Activated naive CD8-positive, alpha-beta T cell treated with anti-CD3 and anti-CD28 coated beads, Interleukin-2, amount 10 ng/mL, durations not matched to agents 7 days and 5 days (primary cell): ENCODE data around the gene HOMEZ. TPM values are rescaled to one million over a fixed set of nuclear protein-coding genes. Genes with fewer than 3 reads are reported as not detected.
"Not testable (repeated sequence)": the region's sequence is repeated elsewhere in the genome, so short reads cannot be mapped to it uniquely, and the experiment has no call there.

Source experiments
- ATAC-seq: fragments of 150-1000 bp; cut with Tn5 transposase; one replicate; pipeline ENCODE4 v1.10.0; 2021; ENCODE audit warnings: low read depth, moderate library complexity
- POLR2A ChIA-PET: fragments of 350-600 bp; sonication (Branson Sonifier 250); formaldehyde crosslinking; loops from one replicate; lab custom pipeline; 2021; ENCODE audit warnings: antibody characterized with exemption; lab: Charles Lee
- DNase-seq: peaks from one replicate; pipeline ENCODE4 v3.0.0; 2021
- H3K27ac Mint-ChIP-seq: one replicate; pipeline ENCODE4 v1.8.0; 2022; ENCODE audit warnings: mild to moderate bottlenecking, mixed read lengths
- H3K27me3 Mint-ChIP-seq: one replicate; pipeline ENCODE4 v1.8.0; 2022; ENCODE audit warnings: mild to moderate bottlenecking, moderate library complexity, mixed read lengths
- H3K36me3 Mint-ChIP-seq: one replicate; pipeline ENCODE4 v1.8.0; 2021; ENCODE audit warnings: mild to moderate bottlenecking, mixed read lengths
- H3K4me1 Mint-ChIP-seq: one replicate; pipeline ENCODE4 v1.8.0; 2021; ENCODE audit warnings: mixed read lengths
- H3K4me3 Mint-ChIP-seq: one replicate; pipeline ENCODE4 v1.8.0; 2022; ENCODE audit warnings: mild to moderate bottlenecking, moderate library complexity, mixed read lengths
- H3K9me3 Mint-ChIP-seq: one replicate; pipeline ENCODE4 v1.8.0; 2021; ENCODE audit warnings: mixed read lengths
- total RNA-seq, 2 experiments: library from RNA; stranded (reverse); gene quantifications; one replicate each; pipeline ENCODE4 v1.2.3, GENCODE V29; 2021

Gene HOMEZ
- total RNA-seq, 2 experiments from 2014 or later, result 11.8 to 12.8 TPM

DNA sequence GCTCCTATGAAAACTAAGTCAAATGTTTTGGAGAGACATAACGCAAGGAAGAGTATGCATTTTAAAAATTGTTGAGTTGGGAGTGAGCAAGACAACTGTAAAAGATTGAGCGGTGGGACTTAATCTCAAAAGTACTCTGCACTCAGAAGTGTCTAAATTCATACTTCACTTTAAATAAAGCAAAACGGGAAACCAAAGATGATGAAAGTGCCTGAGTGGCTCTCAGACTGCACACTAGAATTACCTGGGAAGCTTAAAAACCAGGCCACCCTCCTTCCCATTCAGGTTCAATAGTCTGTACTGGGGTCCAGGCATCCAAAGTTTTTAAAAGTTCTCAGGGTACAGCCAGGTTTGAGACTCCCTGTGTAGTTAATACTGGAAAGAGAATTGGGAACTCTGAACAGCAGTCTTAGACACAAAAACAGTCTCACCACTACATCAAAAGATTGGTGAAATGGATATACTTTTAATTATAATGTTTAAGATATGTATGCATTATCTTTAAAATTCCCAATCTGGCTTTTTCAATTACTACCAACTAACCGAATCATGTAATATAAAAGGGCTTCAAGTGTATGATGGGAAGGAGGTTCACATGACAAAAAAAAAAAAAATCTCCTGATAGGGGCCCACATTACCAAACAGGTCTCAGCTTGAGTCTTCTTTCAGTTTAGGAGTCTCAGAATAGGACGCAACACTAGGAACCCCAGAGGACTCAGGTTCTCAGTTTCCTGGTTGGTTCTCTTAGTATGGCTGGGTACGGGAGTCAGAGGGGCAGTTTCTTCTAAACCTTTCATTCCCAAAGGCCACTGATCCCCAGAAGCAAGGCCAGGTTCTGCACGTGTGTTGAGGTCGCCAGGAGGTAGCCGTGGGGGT lies 1.0 kb downstream of the HOMEZ start:
- Mint-ChIP-seq H3K4me3 (peak overlapping the region; percentile 93), H3K36me3 (peaks cover 3% of the 10 kb centered on the region), H3K4me1 (peaks cover 16% of the 10 kb centered on the region), H3K9me3 (no peaks in the 10 kb centered on the region), H3K27ac (peak overlapping the region; percentile 88), H3K27me3 (no peaks in the 10 kb centered on the region)
- POLR2A ChIA-PET, result interaction anchor here (2.5 to 3.5 kb wide), 2 partner anchors 18 to 37 kb away, joined by 14 to 26 read pairs; partner anchors contain the start of genes PABPN1 and PPP1R3E
- ATAC-seq (no peak), DNase-seq (no peak)

DNA sequence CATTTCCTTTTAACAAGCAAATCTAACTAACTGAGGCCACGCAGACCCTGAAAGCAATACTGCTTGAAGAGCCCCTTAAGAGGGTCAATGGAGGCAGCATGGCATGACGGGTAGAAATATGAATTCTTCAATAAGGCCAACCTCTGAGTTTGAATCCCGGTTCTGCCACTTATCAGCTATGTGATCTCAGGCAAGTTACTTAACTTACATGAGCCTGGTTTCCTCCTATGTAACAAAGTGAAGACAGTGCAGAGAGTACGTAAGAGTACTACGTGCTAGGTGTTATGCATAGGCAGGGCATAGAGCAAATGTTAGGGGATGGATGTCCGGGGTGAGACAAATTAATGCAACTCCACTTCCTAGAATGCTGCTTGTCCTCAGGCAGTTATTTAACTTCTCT lies 4.7 kb downstream of the HOMEZ start:
- Mint-ChIP-seq H3K36me3 (peaks cover 3% of the 10 kb centered on the region), H3K27me3 (no peaks in the 10 kb centered on the region), H3K4me1 (peaks cover 14% of the 10 kb centered on the region), H3K9me3 (no peaks in the 10 kb centered on the region), H3K4me3 (no peak overlapping the region), H3K27ac (no peak overlapping the region)
- ATAC-seq, result no peak
- DNase-seq, result no peak
- POLR2A ChIA-PET, result no interaction called here

DNA sequence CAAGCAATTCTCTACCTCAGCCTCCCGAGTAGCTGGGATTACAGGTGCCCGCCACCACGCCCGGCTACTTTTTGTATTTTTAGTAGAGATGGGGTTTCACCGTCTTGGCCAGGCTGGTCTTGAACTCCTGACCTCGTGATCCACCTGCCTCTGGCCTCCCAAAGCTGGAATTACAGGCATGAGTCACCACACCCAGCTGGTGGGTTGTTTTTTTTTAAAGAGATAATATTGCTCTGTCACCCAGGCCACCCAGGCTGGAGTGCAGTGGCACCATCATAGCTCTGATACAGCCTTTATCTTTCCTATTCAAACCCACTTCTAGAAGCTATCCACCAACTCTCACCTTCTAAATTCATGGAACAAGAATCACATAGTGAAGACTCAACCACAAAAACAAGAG lies 8.0 kb downstream of the HOMEZ start:
- POLR2A ChIA-PET, H3K36me3 Mint-ChIP-seq, H3K4me1 Mint-ChIP-seq, H3K27me3 Mint-ChIP-seq, H3K9me3 Mint-ChIP-seq, DNase-seq, H3K27ac Mint-ChIP-seq, H3K4me3 Mint-ChIP-seq, ATAC-seq: not testable (repeated sequence)

GRCh38 chr14:23277189-23277588 lies 8.7 kb downstream of the HOMEZ start:
- POLR2A ChIA-PET, result no interaction called here
- no peaks in the 10 kb centered on the region for H3K27me3 Mint-ChIP-seq
- peaks cover 3% of the 10 kb centered on the region for H3K4me1 Mint-ChIP-seq
- no peak overlapping the region for H3K27ac Mint-ChIP-seq
- no peak for DNase-seq
- ATAC-seq, result no peak
- peaks cover 3% of the 10 kb centered on the region for H3K36me3 Mint-ChIP-seq
- no peaks in the 10 kb centered on the region for H3K9me3 Mint-ChIP-seq
- H3K4me3 Mint-ChIP-seq, result no peak overlapping the region

DNA sequence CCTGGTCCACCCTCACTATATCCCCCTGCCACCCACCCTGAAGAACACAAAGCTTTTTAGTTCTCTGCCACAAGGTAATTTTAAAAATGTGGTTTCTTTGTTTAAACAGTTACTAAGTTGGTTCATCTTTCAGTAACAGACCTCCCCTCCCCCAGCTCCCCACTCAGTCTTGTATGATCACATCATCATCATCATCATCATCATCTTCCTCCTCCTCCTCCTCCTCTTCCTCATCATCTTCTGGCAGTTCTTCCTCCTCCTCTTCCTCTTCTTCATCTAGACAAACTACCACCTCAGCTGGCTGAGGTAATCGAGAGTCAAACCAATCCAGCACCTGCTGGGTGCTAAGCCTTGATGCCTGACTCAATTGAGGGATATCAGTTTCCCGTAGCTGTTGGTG lies 10.5 kb downstream of the HOMEZ start:
- H3K4me1 Mint-ChIP-seq, result peaks cover 3% of the 10 kb centered on the region
- DNase-seq (no peak), ATAC-seq (no peak)
- no peak overlapping the region for H3K4me3 Mint-ChIP-seq
- peaks cover 3% of the 10 kb centered on the region for H3K36me3 Mint-ChIP-seq
- no peak overlapping the region for H3K27ac Mint-ChIP-seq
- POLR2A ChIA-PET, result no interaction called here
- no peaks in the 10 kb centered on the region for H3K9me3 Mint-ChIP-seq
- no peaks in the 10 kb centered on the region for H3K27me3 Mint-ChIP-seq

- no peaks in the 10 kb centered on the region for H3K4me1 Mint-ChIP-seq
- POLR2A ChIA-PET, result no interaction called here
- no peak overlapping the region for H3K4me3 Mint-ChIP-seq
- ATAC-seq (no peak), DNase-seq (no peak)
- H3K9me3 Mint-ChIP-seq, result no peaks in the 10 kb centered on the region
- H3K27ac Mint-ChIP-seq, result no peak overlapping the region
- no peaks in the 10 kb centered on the region for H3K36me3 Mint-ChIP-seq
- H3K27me3 Mint-ChIP-seq, result peaks cover 10% of the 10 kb centered on the region
Measured at GRCh38 chr14:23269193-23269592, 16.7 kb downstream of the HOMEZ start.

DNA sequence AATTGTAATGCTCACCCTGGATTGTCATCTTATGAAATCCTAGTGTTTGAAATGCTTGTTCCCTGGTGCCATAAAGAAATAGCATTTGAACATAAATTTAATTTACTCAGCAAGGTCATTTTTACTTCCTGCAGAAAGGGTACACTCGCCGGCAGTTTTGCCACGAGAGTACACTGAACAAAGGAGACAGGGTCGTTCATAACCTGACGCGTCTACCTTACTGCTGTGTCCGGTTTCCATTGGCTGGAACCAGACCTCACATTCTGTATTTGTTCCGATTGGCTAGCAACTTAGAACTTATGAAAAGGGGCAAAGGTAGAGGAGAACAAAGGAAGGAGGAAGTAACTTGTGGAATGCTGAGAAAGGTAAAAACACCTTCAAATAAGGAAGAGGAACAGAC lies 25.1 kb downstream of the HOMEZ start:
- peaks cover 49% of the 10 kb centered on the region for H3K27me3 Mint-ChIP-seq
- H3K36me3 Mint-ChIP-seq, H3K4me3 Mint-ChIP-seq, ATAC-seq, H3K4me1 Mint-ChIP-seq, POLR2A ChIA-PET, H3K9me3 Mint-ChIP-seq, DNase-seq, H3K27ac Mint-ChIP-seq: not testable (repeated sequence)

- DNase-seq (no peak), ATAC-seq (no peak)
- H3K4me1 Mint-ChIP-seq, result no peaks in the 10 kb centered on the region
- POLR2A ChIA-PET, result no interaction called here
- H3K4me3 Mint-ChIP-seq, result no peak overlapping the region
- H3K36me3 Mint-ChIP-seq, result no peaks in the 10 kb centered on the region
- H3K9me3 Mint-ChIP-seq, result no peaks in the 10 kb centered on the region
- H3K27me3 Mint-ChIP-seq, result peaks cover 49% of the 10 kb centered on the region
- no peak overlapping the region for H3K27ac Mint-ChIP-seq
Measured at GRCh38 chr14:23259426-23259825, 26.5 kb downstream of the HOMEZ start.

GRCh38 chr14:23258256-23258655 lies 27.7 kb downstream of the HOMEZ start:
- no peak overlapping the region for H3K4me3 Mint-ChIP-seq
- POLR2A ChIA-PET, result no interaction called here
- DNase-seq (no peak), ATAC-seq (no peak)
- no peaks in the 10 kb centered on the region for H3K36me3 Mint-ChIP-seq
- no peaks in the 10 kb centered on the region for H3K9me3 Mint-ChIP-seq
- H3K27me3 Mint-ChIP-seq, result peaks cover 46% of the 10 kb centered on the region
- no peaks in the 10 kb centered on the region for H3K4me1 Mint-ChIP-seq
- H3K27ac Mint-ChIP-seq, result no peak overlapping the region

DNA sequence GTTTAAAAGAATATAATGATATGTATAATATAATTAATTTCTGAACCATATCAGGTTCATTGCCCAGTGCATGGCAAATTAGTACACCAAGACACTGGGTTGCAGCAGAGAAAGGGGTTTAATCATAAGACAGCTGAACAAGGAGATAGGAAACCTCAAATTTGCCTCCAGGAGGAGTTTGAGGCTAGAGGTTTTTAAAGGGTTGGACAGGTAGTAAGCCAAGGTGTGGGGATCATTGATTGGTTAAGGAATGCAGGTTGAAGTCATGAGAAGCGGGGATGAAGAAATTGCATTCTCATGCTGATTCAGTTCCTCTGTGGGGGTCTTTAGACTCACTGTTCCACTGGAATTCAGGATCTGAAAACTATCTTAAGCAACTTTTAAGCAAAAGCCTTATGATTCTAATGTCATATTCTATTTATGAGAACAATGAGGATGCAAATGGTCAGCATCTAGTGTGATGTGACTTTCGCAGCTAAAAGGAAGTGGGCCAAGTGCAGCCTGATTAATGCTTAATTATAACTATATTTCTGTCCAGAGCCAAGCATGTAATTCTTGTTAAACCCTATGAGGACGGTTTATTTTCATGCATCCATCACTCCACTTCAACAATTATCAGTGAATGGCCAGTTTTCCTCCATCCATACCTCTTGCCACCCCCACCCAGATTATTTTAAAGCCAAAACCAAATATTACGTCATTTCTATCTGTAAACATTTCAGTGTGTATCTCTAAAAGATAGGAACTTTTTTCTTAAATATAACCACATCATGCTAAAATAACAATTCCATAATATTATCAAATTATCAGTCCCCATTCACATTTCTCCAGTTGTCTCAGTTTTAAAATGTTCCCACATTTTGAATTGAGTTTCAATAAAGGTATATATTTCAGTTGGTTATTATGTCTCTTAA lies 33.3 kb downstream of the HOMEZ start:
- H3K4me3 Mint-ChIP-seq, result no peak overlapping the region
- DNase-seq, result no peak
- no peak for ATAC-seq
- no peaks in the 10 kb centered on the region for H3K9me3 Mint-ChIP-seq
- H3K4me1 Mint-ChIP-seq, result no peaks in the 10 kb centered on the region
- POLR2A ChIA-PET, result no interaction called here
- H3K36me3 Mint-ChIP-seq, result no peaks in the 10 kb centered on the region
- H3K27ac Mint-ChIP-seq, result no peak overlapping the region
- H3K27me3 Mint-ChIP-seq, result peaks cover 31% of the 10 kb centered on the region

DNA sequence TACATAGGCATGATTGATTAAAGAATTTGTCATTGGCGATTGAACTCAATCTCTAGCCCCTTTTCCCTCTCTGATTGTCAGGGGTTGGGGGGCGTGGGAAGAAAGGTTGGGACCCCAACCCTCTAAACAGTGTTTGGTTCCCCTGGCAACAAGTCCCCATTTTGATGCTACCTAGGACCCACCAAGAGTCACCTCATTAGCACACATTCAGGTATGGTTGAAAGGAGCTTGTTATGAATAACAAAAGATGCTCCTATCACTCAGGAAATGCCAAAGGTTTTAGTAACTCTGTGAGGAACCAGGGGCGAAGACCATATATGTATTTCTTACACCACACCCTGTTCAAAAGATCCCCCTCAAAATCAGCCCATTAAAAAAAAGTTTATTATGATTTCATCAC lies 33.9 kb downstream of the HOMEZ start:
- POLR2A ChIA-PET, result no interaction called here
- Mint-ChIP-seq H3K4me1 (no peaks in the 10 kb centered on the region), H3K27me3 (peaks cover 29% of the 10 kb centered on the region), H3K4me3 (no peak overlapping the region), H3K36me3 (no peaks in the 10 kb centered on the region), H3K27ac (no peak overlapping the region), H3K9me3 (no peaks in the 10 kb centered on the region)
- DNase-seq (no peak), ATAC-seq (no peak)

DNA sequence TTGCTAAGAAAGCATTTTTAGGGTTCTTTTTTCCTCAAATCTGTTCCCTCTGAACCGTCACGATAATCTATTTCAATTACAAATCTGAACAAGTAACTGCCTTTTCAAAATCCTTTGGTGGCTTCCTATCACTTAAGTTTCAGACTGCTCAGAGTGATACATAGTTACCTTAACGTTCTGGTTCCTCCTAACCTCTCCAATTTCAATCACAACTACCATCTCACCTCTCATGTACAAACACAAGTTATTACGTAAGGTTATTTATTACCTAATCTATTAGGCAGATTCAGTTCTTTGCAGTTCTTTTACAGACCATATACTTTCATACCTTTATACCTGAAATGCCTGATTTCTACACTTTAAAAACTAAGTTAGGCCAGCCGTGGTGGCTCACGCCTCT lies 36.1 kb downstream of the HOMEZ start:
- H3K4me1 Mint-ChIP-seq, result no peaks in the 10 kb centered on the region
- ATAC-seq (no peak), DNase-seq (no peak)
- peaks cover 29% of the 10 kb centered on the region for H3K27me3 Mint-ChIP-seq
- H3K27ac Mint-ChIP-seq, result no peak overlapping the region
- no peaks in the 10 kb centered on the region for H3K9me3 Mint-ChIP-seq
- H3K36me3 Mint-ChIP-seq, result no peaks in the 10 kb centered on the region
- no peak overlapping the region for H3K4me3 Mint-ChIP-seq
- POLR2A ChIA-PET, result no interaction called here

DNA sequence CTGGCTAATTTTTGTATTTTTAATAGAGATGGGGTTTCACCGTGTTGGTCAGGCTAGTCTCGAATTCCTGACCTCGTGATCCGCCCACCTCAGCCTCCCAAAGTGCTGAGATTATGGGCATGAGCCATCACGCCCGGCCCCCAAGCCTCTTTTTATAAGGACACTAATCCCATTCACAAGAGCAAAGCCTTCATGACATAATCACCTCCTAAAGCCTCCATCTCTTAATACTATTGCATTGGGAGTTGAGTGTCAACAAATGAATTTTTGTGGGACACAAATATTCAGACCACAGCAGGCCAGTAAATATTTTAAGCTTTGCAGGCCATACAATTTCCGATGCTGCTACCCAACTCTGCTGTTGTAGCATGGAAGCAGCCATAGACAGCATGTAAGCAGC lies 37.3 kb downstream of the HOMEZ start:
- POLR2A ChIA-PET, result no interaction called here
- DNase-seq (no peak), ATAC-seq (no peak)
- Mint-ChIP-seq H3K9me3 (no peaks in the 10 kb centered on the region), H3K4me3 (no peak overlapping the region), H3K27me3 (peaks cover 31% of the 10 kb centered on the region), H3K36me3 (no peaks in the 10 kb centered on the region), H3K4me1 (no peaks in the 10 kb centered on the region), H3K27ac (no peak overlapping the region)
